Activated CD4-positive, alpha-beta memory T cell treated with anti-CD3 and anti-CD28 coated beads for 36 hours (primary cell): ENCODE data around the gene GP1BB. TPM values are rescaled to one million over a fixed set of nuclear protein-coding genes. Genes with fewer than 3 reads are reported as not detected.

Experiments
- CTCF ChIA-PET: fragments of 350-600 bp; sonication (Branson Sonifier 250); formaldehyde crosslinking; loops from one replicate; lab custom pipeline; 2021; ENCODE audit warnings: antibody characterized with exemption, inconsistent platforms; lab: Charles Lee
- POLR2A ChIA-PET: fragments of 350-600 bp; sonication (Branson Sonifier 250); formaldehyde crosslinking; loops from one replicate; lab custom pipeline; 2021; ENCODE audit warnings: antibody characterized with exemption; lab: Charles Lee
- DNase-seq: peaks from one replicate; pipeline ENCODE4 v3.0.0-alpha.2; 2020
- H3K27ac Mint-ChIP-seq: one replicate; pipeline ENCODE4 v1.8.0; 2021; ENCODE audit warnings: mixed read lengths
- H3K27me3 Mint-ChIP-seq: one replicate; pipeline ENCODE4 v1.8.0; 2021; ENCODE audit warnings: mixed read lengths
- H3K36me3 Mint-ChIP-seq: one replicate; pipeline ENCODE4 v1.8.0; 2021; ENCODE audit warnings: mixed read lengths
- H3K4me1 Mint-ChIP-seq: one replicate; pipeline ENCODE4 v1.8.0; 2021; ENCODE audit warnings: low read depth, mixed read lengths
- H3K4me3 Mint-ChIP-seq: one replicate; pipeline ENCODE4 v1.8.0; 2021; ENCODE audit warnings: mild to moderate bottlenecking, mixed read lengths
- H3K9me3 Mint-ChIP-seq: one replicate; pipeline ENCODE4 v1.8.0; 2021; ENCODE audit warnings: mixed read lengths
- intact Hi-C: fragments of 100-400 bp; cut with micrococcal nuclease; formaldehyde crosslinking; loops from one replicate; pipeline ENCODE4 v1.15.1; 2023
- total RNA-seq, 2 experiments: library from RNA; stranded (reverse); gene quantifications; one replicate each; pipeline ENCODE4 v1.2.3, GENCODE V29; 2021

Gene GP1BB
- total RNA-seq, 2 experiments from 2014 or later, result not detected

DNA sequence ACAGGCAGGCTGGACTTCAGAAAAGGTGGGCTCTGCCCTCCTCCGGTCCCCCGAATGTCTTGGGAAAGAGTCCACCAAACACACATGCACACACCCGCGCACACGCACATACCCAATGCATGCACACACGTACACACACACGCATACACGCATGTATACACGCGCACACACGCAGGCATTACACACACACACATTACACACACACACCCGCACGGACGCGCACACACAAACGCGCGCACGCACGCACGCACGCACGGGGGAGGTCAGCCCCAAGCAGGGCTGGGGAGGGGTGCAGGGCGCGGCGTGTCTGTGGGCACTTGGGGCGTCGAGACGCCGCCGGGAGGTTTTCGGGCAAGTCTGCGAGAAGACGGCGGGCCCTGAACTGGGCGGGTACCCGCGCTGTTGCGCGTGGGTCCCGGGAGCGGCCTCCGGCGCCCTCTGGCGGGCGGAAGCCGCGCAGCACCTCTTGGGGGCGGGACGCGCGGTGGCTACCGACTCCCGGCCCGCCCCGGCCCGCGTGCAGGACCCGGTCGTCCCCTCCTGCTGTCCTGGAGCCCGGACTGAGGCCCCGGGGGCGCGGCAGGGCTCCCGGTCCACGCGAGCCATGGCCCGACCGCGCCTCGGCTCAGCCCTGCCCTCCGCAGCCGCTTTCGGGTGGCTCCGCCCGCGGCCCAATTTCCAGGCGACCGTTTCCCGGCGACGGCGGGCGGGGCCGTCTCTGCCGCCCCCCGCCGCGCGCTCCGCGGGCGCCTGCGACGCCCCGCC is 5.5 kb upstream of the GP1BB start:
- CTCF ChIA-PET, result interaction anchor here (2.7 kb wide), 1 partner anchor 38 kb away, joined by 11 read pairs; no protein-coding TSS in a partner anchor
- H3K27ac Mint-ChIP-seq, result no peak overlapping the region
- peak overlapping the region; percentile 60 for H3K4me3 Mint-ChIP-seq
- H3K36me3 Mint-ChIP-seq, result no peaks in the 10 kb centered on the region
- intact Hi-C loops, result loop anchor here (2.0 to 10.0 kb wide), 2 partner anchors 37 to 73 kb away; no protein-coding TSS in a partner anchor
- H3K27me3 Mint-ChIP-seq, result peaks cover 45% of the 10 kb centered on the region
- DNase-seq, result peak; percentile 83
- peaks cover 8% of the 10 kb centered on the region for H3K4me1 Mint-ChIP-seq
- POLR2A ChIA-PET, result no interaction called here
- no peaks in the 10 kb centered on the region for H3K9me3 Mint-ChIP-seq

- no peak overlapping the region for H3K27ac Mint-ChIP-seq
- H3K9me3 Mint-ChIP-seq, result no peaks in the 10 kb centered on the region
- H3K36me3 Mint-ChIP-seq, result no peaks in the 10 kb centered on the region
- CTCF ChIA-PET, result interaction anchor here (2.4 kb wide), 1 partner anchor 12 kb away, joined by 10 read pairs; no protein-coding TSS in a partner anchor
- H3K4me1 Mint-ChIP-seq, result peaks cover 8% of the 10 kb centered on the region
- peaks cover 42% of the 10 kb centered on the region for H3K27me3 Mint-ChIP-seq
- POLR2A ChIA-PET, result no interaction called here
- intact Hi-C loops, result loop anchor here (2.0 to 10.0 kb wide), 2 partner anchors 38 to 74 kb away; no protein-coding TSS in a partner anchor
- DNase-seq, result no peak
- H3K4me3 Mint-ChIP-seq, result no peak overlapping the region
These were observed 4.8 kb upstream of the GP1BB start for GRCh38 chr22:19718456-19719049.

- CTCF ChIA-PET, result interaction anchor here (1.3 to 2.4 kb wide), 2 partner anchors 11 to 40 kb away, joined by 4 to 10 read pairs; no protein-coding TSS in a partner anchor
- Mint-ChIP-seq H3K9me3 (no peaks in the 10 kb centered on the region), H3K4me3 (peak overlapping the region; percentile 23), H3K27me3 (peaks cover 40% of the 10 kb centered on the region), H3K4me1 (peaks cover 7% of the 10 kb centered on the region), H3K36me3 (no peaks in the 10 kb centered on the region), H3K27ac (peak overlapping the region; percentile 46)
- no peak for DNase-seq
- POLR2A ChIA-PET, result no interaction called here
- intact Hi-C loops, result loop anchor here (2.0 to 10.0 kb wide), 2 partner anchors 38 to 74 kb away; no protein-coding TSS in a partner anchor
These were observed 4.3 kb upstream of the GP1BB start for GRCh38 chr22:19719050-19719482.

DNA sequence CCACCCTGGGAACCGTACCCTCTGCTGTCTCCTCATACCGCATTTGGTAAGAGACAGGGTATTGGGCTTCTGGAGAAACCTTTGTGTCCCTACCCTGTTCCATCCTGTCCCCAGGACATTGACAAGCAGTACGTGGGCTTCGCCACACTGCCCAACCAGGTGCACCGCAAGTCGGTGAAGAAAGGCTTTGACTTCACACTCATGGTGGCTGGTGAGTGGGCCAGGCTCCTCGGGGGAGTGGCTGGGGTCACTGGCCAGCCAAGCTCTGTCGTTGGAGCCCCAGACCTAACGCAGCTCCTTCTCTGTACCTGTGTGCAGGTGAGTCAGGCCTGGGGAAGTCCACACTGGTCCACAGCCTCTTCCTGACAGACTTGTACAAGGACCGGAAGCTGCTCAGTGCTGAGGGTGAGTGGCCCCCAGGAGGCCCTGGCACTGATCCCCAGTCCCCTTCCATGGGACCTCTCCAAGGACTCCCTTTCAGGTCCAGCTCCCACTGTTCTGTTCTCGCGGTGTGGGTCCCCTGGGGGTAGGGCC is 3.8 kb upstream of the GP1BB start:
- intact Hi-C loops, result loop anchor here (2.0 to 10.0 kb wide), 2 partner anchors 39 to 75 kb away; no protein-coding TSS in a partner anchor
- CTCF ChIA-PET, result interaction anchor here (1.3 to 2.4 kb wide), 2 partner anchors 11 to 40 kb away, joined by 4 to 10 read pairs; no protein-coding TSS in a partner anchor
- Mint-ChIP-seq H3K27ac (peak overlapping the region; percentile 46), H3K4me1 (peaks cover 8% of the 10 kb centered on the region), H3K4me3 (peak overlapping the region; percentile 23), H3K27me3 (peaks cover 41% of the 10 kb centered on the region), H3K36me3 (no peaks in the 10 kb centered on the region), H3K9me3 (no peaks in the 10 kb centered on the region)
- no peak for DNase-seq
- POLR2A ChIA-PET, result no interaction called here

DNA sequence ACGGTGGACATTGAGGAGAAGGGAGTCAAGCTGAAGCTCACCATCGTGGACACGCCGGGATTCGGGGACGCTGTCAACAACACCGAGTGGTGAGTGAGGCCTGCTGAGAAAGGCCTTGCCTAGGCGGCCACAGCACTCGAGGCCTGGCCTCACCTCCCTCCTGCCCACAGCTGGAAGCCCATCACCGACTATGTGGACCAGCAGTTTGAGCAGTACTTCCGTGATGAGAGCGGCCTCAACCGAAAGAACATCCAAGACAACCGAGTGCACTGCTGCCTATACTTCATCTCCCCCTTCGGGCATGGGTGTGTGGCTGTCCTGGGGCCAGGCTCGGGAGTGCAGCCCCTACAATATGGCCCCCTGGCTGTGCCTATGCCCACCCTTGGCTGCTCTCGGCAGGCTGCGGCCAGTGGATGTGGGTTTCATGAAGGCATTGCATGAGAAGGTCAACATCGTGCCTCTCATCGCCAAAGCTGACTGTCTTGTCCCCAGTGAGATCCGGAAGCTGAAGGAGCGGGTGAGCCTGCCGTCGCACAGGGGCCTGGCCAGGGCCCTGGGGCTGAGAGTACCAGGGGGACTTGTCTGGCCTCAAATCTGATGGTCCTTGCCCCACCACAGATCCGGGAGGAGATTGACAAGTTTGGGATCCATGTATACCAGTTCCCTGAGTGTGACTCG is 3.0 kb upstream of the GP1BB start:
- Mint-ChIP-seq H3K27me3 (peaks cover 49% of the 10 kb centered on the region), H3K36me3 (no peaks in the 10 kb centered on the region), H3K27ac (no peak overlapping the region), H3K4me1 (peaks cover 10% of the 10 kb centered on the region), H3K9me3 (no peaks in the 10 kb centered on the region), H3K4me3 (no peak overlapping the region)
- ChIA-PET POLR2A (no interaction called here), CTCF (interaction anchor here (0.6 to 2.4 kb wide), 4 partner anchors 10 to 352 kb away, joined by 3 to 10 read pairs (median 4); no protein-coding TSS in a partner anchor)
- intact Hi-C loops, result no loop called here
- DNase-seq, result no peak

GRCh38 chr22:19720999-19721329 is 2.4 kb upstream of the GP1BB start:
- Mint-ChIP-seq H3K9me3 (no peaks in the 10 kb centered on the region), H3K27me3 (peaks cover 49% of the 10 kb centered on the region), H3K27ac (no peak overlapping the region), H3K4me1 (peaks cover 10% of the 10 kb centered on the region), H3K36me3 (no peaks in the 10 kb centered on the region), H3K4me3 (no peak overlapping the region)
- no peak for DNase-seq
- CTCF ChIA-PET, result interaction anchor here (0.9 to 2.4 kb wide), 3 partner anchors 9 to 189 kb away, joined by 3 to 10 read pairs (median 5); no protein-coding TSS in a partner anchor
- POLR2A ChIA-PET, result no interaction called here
- intact Hi-C loops, result no loop called here

- POLR2A ChIA-PET, result no interaction called here
- Mint-ChIP-seq H3K27me3 (peaks cover 49% of the 10 kb centered on the region), H3K36me3 (no peaks in the 10 kb centered on the region), H3K4me1 (peaks cover 10% of the 10 kb centered on the region), H3K27ac (no peak overlapping the region), H3K4me3 (no peak overlapping the region), H3K9me3 (no peaks in the 10 kb centered on the region)
- intact Hi-C loops, result no loop called here
- DNase-seq, result no peak
- CTCF ChIA-PET, result interaction anchor here (0.9 to 1.7 kb wide), 2 partner anchors 9 to 189 kb away, joined by 3 to 5 read pairs; no protein-coding TSS in a partner anchor
These were observed 1.8 kb upstream of the GP1BB start for GRCh38 chr22:19721330-19722177.

DNA sequence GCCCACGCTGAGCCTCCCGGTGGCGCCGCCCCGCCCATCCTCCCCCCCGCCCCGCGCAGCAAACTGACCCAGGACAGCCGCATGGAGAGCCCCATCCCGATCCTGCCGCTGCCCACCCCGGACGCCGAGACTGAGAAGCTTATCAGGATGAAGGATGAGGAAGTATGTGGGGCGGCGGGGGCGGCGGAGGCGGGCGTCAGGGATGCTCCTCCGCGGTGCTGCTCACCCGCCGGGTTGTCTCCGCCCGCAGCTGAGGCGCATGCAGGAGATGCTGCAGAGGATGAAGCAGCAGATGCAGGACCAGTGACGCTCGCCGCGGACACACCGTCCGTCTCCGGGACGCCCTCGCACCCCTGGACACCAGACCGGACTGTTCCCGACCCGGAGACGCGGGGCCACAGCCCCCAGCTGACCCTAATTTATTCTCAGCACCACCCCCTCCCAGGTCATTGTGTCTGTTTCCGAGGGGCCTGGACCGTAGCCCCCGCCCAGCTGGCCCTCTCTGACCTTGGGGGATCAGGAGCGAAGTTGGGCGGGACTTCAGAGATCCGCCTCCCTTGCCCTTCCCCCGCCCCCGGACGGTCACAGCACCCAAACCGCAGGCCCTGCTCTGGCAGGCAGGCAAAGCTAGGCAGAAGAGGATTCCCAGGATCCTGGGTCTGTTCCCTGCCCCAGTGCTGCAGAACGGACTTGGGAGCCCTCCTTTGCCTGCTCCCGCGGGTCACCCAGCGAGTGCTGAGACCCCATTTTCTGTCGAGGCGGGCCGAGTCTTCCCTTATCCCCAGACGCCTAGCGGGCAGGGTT is 959 bp upstream of the GP1BB start:
- H3K36me3 Mint-ChIP-seq, result no peaks in the 10 kb centered on the region

GRCh38 chr22:19722982-19723231 is 432 bp upstream of the GP1BB start:
- POLR2A ChIA-PET, result no interaction called here

More for the DNA sequence above, 959 bp upstream of the GP1BB start:
- POLR2A ChIA-PET, result no interaction called here
- CTCF ChIA-PET, result interaction anchor here (1.7 kb wide), 1 partner anchor 8 kb away, joined by 5 read pairs; no protein-coding TSS in a partner anchor
- intact Hi-C loops, result no loop called here
- Mint-ChIP-seq H3K4me1 (peaks cover 10% of the 10 kb centered on the region), H3K4me3 (no peak overlapping the region), H3K27me3 (peaks cover 49% of the 10 kb centered on the region), H3K9me3 (no peaks in the 10 kb centered on the region), H3K27ac (no peak overlapping the region)
- no peak for DNase-seq

DNA sequence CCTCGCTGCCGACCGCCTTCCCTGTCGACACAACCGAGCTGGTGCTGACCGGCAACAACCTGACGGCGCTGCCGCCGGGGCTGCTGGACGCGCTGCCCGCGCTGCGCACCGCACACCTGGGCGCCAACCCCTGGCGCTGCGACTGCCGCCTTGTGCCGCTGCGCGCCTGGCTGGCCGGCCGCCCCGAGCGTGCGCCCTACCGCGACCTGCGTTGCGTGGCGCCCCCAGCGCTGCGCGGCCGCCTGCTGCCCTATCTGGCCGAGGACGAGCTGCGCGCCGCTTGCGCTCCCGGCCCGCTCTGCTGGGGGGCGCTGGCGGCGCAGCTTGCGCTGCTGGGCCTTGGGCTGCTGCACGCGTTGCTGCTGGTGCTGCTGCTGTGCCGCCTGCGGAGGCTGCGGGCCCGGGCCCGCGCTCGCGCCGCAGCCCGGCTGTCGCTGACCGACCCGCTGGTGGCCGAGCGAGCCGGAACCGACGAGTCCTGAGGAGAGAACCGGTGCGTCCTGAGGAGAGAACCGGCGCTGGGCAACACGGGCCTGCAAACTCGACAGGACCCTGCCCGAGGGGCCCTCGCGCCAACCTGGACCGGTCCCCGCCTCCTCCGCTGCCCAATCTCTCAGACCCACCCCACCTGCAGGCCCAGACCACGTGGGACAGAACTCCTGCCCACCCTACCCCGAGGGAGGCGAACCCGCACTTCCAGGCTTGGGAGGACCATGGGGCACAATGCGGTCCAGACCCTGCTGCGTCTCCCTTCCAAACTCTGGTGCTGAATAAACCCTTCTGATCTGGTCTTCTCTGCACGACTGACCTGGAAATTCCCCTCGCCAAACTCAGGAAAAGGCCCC is 866 bp downstream of the GP1BB start:
- Mint-ChIP-seq H3K4me3 (no peak overlapping the region), H3K27ac (no peak overlapping the region), H3K4me1 (peaks cover 6% of the 10 kb centered on the region), H3K36me3 (no peaks in the 10 kb centered on the region), H3K9me3 (no peaks in the 10 kb centered on the region), H3K27me3 (peaks cover 46% of the 10 kb centered on the region)
- POLR2A ChIA-PET, result no interaction called here
- DNase-seq, result peak; percentile 54
- CTCF ChIA-PET, result interaction anchor here (0.6 to 1.6 kb wide), 10 partner anchors 8 to 228 kb away, joined by 3 to 7 read pairs (median 4); no protein-coding TSS in a partner anchor
- intact Hi-C loops, result no loop called here

More at GRCh38 chr22:19722982-19723231, 432 bp upstream of the GP1BB start:
- intact Hi-C loops, result no loop called here
- Mint-ChIP-seq H3K9me3 (no peaks in the 10 kb centered on the region), H3K36me3 (no peaks in the 10 kb centered on the region), H3K4me3 (no peak overlapping the region), H3K4me1 (peaks cover 7% of the 10 kb centered on the region), H3K27me3 (peaks cover 47% of the 10 kb centered on the region), H3K27ac (no peak overlapping the region)
- CTCF ChIA-PET, result interaction anchor here (1.6 kb wide), 1 partner anchor 187 kb away, joined by 7 read pairs; no protein-coding TSS in a partner anchor
- no peak for DNase-seq
